Measurements from ENCODE around the gene INPP5D. TPM values are rescaled to one million over a fixed set of nuclear protein-coding genes. Genes with fewer than 3 reads are reported as not detected.

Gene INPP5D
- total RNA-seq, 1 donor from 2014 or later = 33.4 TPM

DNA sequence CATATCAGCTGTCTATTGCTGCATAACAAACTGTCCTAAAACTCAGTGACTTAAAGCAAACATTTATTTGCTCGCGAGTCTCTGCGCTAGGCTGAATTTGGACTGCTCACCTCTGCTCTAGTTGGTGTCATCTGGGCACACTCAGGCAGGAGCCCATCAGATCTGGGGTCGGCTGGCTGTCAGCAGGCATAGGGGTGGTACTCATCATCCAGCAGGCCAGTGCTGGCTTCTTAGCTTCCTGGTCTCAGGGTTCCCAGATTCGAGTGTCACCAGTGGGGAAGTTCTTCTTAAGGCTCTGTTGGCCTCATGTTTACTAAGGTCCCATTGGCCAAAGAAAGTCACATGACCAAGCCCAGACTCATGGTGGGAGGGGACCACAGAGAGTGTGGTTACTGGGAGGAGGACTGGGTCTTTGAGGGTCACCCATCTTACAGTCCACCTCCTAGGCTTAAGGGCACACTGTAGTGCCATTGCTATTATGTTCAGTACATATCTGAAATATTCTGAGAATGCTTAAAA lies 119.8 kb downstream of the INPP5D start:
- Histone ChIP-seq H3K4me3 (no peak overlapping the region), H3K27ac (no peak overlapping the region), H3K4me1 (no peaks in the 10 kb centered on the region), H3K27me3 (no peaks in the 10 kb centered on the region), H3K9me3 (no peaks in the 10 kb centered on the region), H3K36me3 (no peaks in the 10 kb centered on the region)
- DNase-seq (ENCODE audit: extremely low spot score in 2 of 2) = no peak
- TF ChIP-seq, protein P1, sequence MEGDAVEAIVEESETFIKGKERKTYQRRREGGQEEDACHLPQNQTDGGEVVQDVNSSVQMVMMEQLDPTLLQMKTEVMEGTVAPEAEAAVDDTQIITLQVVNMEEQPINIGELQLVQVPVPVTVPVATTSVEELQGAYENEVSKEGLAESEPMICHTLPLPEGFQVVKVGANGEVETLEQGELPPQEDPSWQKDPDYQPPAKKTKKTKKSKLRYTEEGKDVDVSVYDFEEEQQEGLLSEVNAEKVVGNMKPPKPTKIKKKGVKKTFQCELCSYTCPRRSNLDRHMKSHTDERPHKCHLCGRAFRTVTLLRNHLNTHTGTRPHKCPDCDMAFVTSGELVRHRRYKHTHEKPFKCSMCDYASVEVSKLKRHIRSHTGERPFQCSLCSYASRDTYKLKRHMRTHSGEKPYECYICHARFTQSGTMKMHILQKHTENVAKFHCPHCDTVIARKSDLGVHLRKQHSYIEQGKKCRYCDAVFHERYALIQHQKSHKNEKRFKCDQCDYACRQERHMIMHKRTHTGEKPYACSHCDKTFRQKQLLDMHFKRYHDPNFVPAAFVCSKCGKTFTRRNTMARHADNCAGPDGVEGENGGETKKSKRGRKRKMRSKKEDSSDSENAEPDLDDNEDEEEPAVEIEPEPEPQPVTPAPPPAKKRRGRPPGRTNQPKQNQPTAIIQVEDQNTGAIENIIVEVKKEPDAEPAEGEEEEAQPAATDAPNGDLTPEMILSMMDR (IDR thresholded peaks at IDR 0.05) = no peak
- TF ChIP-seq POLR2AphosphoS5 (IDR thresholded peaks at IDR 0.05; ENCODE audit: insufficient read depth in 1 of 2, low read depth in 1 of 2) (no peak), POLR2A (IDR thresholded peaks at IDR 0.05) (no peak)
- intact Hi-C loops (cut with DNase I) = no loop called here

- no peaks in the 10 kb centered on the region for H3K36me3 ChIP-seq
- H3K4me1 ChIP-seq = no peaks in the 10 kb centered on the region
- no peak for DNase-seq (ENCODE audit: extremely low spot score in 2 of 2)
- no peaks in the 10 kb centered on the region for H3K27me3 ChIP-seq
- no peak overlapping the region for H3K27ac ChIP-seq
- no peak overlapping the region for H3K4me3 ChIP-seq
- intact Hi-C loops (cut with DNase I) = no loop called here
- H3K9me3 ChIP-seq = no peaks in the 10 kb centered on the region
- TF ChIP-seq, protein P1 (IDR thresholded peaks at IDR 0.05) = no peak
- no peak for TF ChIP-seq POLR2AphosphoS5 (IDR thresholded peaks at IDR 0.05; ENCODE audit: insufficient read depth in 1 of 2, low read depth in 1 of 2)
Observed at GRCh38 chr2:233183869-233184418, 123.8 kb downstream of the INPP5D start.

DNA sequence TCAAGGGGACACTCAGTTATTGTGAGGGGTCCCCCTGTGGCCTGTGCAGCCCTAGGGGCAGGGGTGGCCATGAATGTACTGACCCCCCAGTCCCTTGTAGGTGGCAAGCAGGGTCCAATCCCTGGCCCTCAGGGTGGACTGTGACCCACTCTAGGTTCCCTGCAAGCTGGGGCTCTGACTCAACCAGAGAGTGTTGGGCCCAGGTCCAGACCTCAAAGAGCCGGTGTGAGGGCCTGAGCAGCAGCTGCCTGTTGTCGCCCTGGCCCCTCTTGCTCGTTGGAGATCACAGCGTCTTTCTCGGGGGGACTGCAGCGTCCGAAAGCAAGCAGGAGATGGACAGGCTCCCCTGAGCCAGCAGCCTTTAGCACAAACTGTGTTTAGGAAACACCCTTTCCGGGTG lies 124.5 kb downstream of the INPP5D start:
- intact Hi-C loops (cut with DNase I) = no loop called here
- Histone ChIP-seq H3K27ac (no peak overlapping the region), H3K4me1 (no peaks in the 10 kb centered on the region)

GRCh38 chr2:233185330-233185729 lies 125.2 kb downstream of the INPP5D start:
- H3K4me1 ChIP-seq = no peaks in the 10 kb centered on the region
- H3K4me3 ChIP-seq = no peak overlapping the region
- intact Hi-C loops (cut with DNase I) = no loop called here
- TF ChIP-seq, protein P1 (IDR thresholded peaks at IDR 0.05) = no peak
- TF ChIP-seq POLR2AphosphoS5 (IDR thresholded peaks at IDR 0.05; ENCODE audit: insufficient read depth in 1 of 2, low read depth in 1 of 2) = no peak
- TF ChIP-seq POLR2A (IDR thresholded peaks at IDR 0.05) = no peak
- no peaks in the 10 kb centered on the region for H3K36me3 ChIP-seq
- DNase-seq (ENCODE audit: extremely low spot score in 2 of 2) = no peak
- no peaks in the 10 kb centered on the region for H3K27me3 ChIP-seq
- H3K27ac ChIP-seq = no peak overlapping the region
- H3K9me3 ChIP-seq = no peaks in the 10 kb centered on the region

More for the DNA sequence above, 124.5 kb downstream of the INPP5D start:
- TF ChIP-seq, protein P1 (IDR thresholded peaks at IDR 0.05) = no peak
- TF ChIP-seq POLR2A (IDR thresholded peaks at IDR 0.05) = no peak
- TF ChIP-seq POLR2AphosphoS5 (IDR thresholded peaks at IDR 0.05; ENCODE audit: insufficient read depth in 1 of 2, low read depth in 1 of 2) = no peak
- DNase-seq (ENCODE audit: extremely low spot score in 2 of 2) = no peak
- H3K4me3 ChIP-seq = no peak overlapping the region
- no peaks in the 10 kb centered on the region for H3K27me3 ChIP-seq
- no peaks in the 10 kb centered on the region for H3K36me3 ChIP-seq
- H3K9me3 ChIP-seq = no peaks in the 10 kb centered on the region

- H3K27ac ChIP-seq = no peak overlapping the region
- intact Hi-C loops (cut with DNase I) = no loop called here
- H3K27me3 ChIP-seq = no peaks in the 10 kb centered on the region
- DNase-seq (ENCODE audit: extremely low spot score in 2 of 2) = no peak
- TF ChIP-seq POLR2A (IDR thresholded peaks at IDR 0.05) (no peak), POLR2AphosphoS5 (IDR thresholded peaks at IDR 0.05; ENCODE audit: insufficient read depth in 1 of 2, low read depth in 1 of 2) (no peak)
- TF ChIP-seq, protein P1 (IDR thresholded peaks at IDR 0.05) = no peak
- H3K4me1 ChIP-seq = no peaks in the 10 kb centered on the region
- H3K4me3 ChIP-seq = no peak overlapping the region
- H3K9me3 ChIP-seq = no peaks in the 10 kb centered on the region
- no peaks in the 10 kb centered on the region for H3K36me3 ChIP-seq
Observed at GRCh38 chr2:233185963-233186362, 125.8 kb downstream of the INPP5D start.
